Smooth muscle cell (in vitro differentiated cells): Measurements from ENCODE around the gene MYH10. TPM values are rescaled to one million over a fixed set of nuclear protein-coding genes. Genes with fewer than 3 reads are reported as not detected.
A peak's percentile ranks its signal among the peaks of the same experiment; 100 is the strongest.

ENCODE experiments used
- DNase-seq: peaks from one replicate; lab custom pipeline; 2025; ENCODE audit not compliant: unreplicated experiment; lab: John Stamatoyannopoulos, UW
- H2AFZ ChIP-seq: fragments of 200-600 bp; sonication (generic); 2 replicates; pipeline ENCODE4 v1.6.0; 2016; ENCODE audit warnings: antibody characterized with exemption, low read depth, mild to moderate bottlenecking
- H3F3A ChIP-seq: fragments of 200-600 bp; sonication (generic); 2 replicates; pipeline ENCODE4 v1.6.0; 2017; ENCODE audit warnings: antibody characterized with exemption, low read depth
- H3K27ac ChIP-seq: fragments of 200-600 bp; sonication (generic); 2 replicates; pipeline ENCODE4 v1.5.1; 2016; ENCODE audit warnings: low read depth, mild to moderate bottlenecking
- H3K27me3 ChIP-seq: fragments of 200-600 bp; sonication (generic); 2 replicates; pipeline ENCODE4 v1.6.1; 2016; ENCODE audit warnings: low read depth, mild to moderate bottlenecking
- H3K36me3 ChIP-seq: fragments of 200-600 bp; sonication (generic); 2 replicates; pipeline ENCODE4 v1.5.1; 2016; ENCODE audit warnings: low read depth
- H3K4me1 ChIP-seq: fragments of 200-600 bp; sonication (generic); 2 replicates; pipeline ENCODE4 v1.5.1; 2016; ENCODE audit warnings: low read depth
- H3K4me2 ChIP-seq: fragments of 200-600 bp; sonication (generic); 2 replicates; pipeline ENCODE4 v1.6.0; 2016; ENCODE audit warnings: mild to moderate bottlenecking
- H3K4me3 ChIP-seq: fragments of 200-600 bp; sonication (generic); 2 replicates; pipeline ENCODE4 v1.5.1; 2016; ENCODE audit warnings: mild to moderate bottlenecking
- H3K79me2 ChIP-seq: fragments of 200-600 bp; sonication (generic); 2 replicates; pipeline ENCODE4 v1.6.0; 2016; ENCODE audit warnings: low read depth, mild to moderate bottlenecking
- H3K9ac ChIP-seq: fragments of 200-600 bp; sonication (generic); 2 replicates; pipeline ENCODE4 v1.6.0; 2016; ENCODE audit warnings: low read depth
- H3K9me3 ChIP-seq: fragments of 200-600 bp; sonication (generic); replicated peaks from 2 replicates; pipeline ENCODE4 v1.5.1; 2016; ENCODE audit warnings: low read depth
- H4K20me1 ChIP-seq: fragments of 200-600 bp; sonication (generic); 2 replicates; pipeline ENCODE4 v1.6.0; 2016; ENCODE audit warnings: low read depth
- WGBS: methylation state at CpG from one replicate; pipeline ENCODE4 v1.1.7; 2016; ENCODE audit warnings: low lambda C conversion rate; 5-methylcytosine and 5-hydroxymethylcytosine counted together
- polyA plus RNA-seq: library from polyadenylated mRNA; unstranded; fragments of >200 nt; fragmentation: Nextera tagmentation; extraction: Ambion mirVana; gene quantifications from 2 replicates; pipeline ENCODE4 v1.2.1, GENCODE V29; 2016
- total RNA-seq: library from RNA; depleted of rRNA; stranded (reverse); fragments of >200 nt; gene quantifications from 2 replicates; pipeline ENCODE4 v1.2.3, GENCODE V29; 2014
- TF ChIP-seq, protein P1 (sequence below): fragments of 200-600 bp; sonication (generic); IDR thresholded peaks from 2 replicates; pipeline ENCODE4 v1.5.1; 2017; ENCODE audit warnings: borderline replicate concordance, mild to moderate bottlenecking, antibody characterized with exemption; ENCODE audit not compliant: insufficient read depth, poor library complexity, severe bottlenecking

The MYH10 gene
- total and polyA plus RNA-seq, 2 experiments from 2014 or later: 112 to 146 TPM

DNA sequence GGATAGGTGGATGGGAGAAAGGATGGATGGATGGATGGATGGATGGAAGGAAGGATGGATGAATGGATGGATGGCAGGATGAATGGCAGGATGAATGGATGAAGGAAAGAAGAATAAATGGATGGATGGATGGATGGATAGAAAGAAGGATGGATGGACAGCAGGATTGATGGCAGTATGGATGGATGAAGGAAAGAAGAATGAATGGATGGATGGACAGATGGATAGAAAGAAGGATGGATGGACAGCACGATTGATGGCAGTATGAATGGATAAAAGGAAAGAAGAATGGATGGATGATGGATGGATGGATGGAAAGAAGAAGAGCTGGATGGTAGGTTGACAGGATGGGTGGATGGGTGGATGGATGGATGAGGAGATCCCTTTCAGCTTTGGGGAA, 9.2 kb upstream of the MYH10 start:
- Histone ChIP-seq H3K4me2 (no peak overlapping the region), H3K4me1 (no peaks in the 10 kb centered on the region), H2AFZ (no peak overlapping the region), H4K20me1 (no peaks in the 10 kb centered on the region), H3K27me3 (peaks cover 11% of the 10 kb centered on the region), H3K36me3 (no peaks in the 10 kb centered on the region), H3K27ac (no peak overlapping the region), H3K9me3 (no peaks in the 10 kb centered on the region), H3K79me2 (no peaks in the 10 kb centered on the region), H3F3A (no peaks in the 10 kb centered on the region), H3K4me3 (no peak overlapping the region), H3K9ac (no peak overlapping the region)
- WGBS: 85% methylated on average over 1 of the region's 1 CpG
- TF ChIP-seq, protein P1, sequence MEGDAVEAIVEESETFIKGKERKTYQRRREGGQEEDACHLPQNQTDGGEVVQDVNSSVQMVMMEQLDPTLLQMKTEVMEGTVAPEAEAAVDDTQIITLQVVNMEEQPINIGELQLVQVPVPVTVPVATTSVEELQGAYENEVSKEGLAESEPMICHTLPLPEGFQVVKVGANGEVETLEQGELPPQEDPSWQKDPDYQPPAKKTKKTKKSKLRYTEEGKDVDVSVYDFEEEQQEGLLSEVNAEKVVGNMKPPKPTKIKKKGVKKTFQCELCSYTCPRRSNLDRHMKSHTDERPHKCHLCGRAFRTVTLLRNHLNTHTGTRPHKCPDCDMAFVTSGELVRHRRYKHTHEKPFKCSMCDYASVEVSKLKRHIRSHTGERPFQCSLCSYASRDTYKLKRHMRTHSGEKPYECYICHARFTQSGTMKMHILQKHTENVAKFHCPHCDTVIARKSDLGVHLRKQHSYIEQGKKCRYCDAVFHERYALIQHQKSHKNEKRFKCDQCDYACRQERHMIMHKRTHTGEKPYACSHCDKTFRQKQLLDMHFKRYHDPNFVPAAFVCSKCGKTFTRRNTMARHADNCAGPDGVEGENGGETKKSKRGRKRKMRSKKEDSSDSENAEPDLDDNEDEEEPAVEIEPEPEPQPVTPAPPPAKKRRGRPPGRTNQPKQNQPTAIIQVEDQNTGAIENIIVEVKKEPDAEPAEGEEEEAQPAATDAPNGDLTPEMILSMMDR: no peak
- DNase-seq: no peak

DNA sequence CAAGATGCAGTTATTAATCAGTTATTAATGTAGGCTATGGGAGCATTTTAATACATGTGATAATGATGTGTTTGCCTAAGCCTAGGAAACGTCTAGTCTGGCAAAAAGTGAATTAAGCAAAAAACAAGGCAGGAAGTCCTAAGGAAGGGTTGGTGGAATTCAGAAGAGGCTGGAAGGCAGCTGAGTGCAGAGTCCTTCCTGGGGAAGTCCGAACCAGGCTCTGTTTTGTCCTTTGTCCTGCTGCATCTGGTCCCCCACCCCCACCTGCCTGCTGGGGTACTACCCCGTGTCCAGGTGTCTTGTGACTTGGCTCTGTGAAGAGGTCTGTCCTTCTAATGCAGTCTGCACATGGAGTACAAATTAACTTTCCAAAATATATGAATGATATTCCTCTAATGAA, 1.5 kb upstream of the MYH10 start:
- Histone ChIP-seq H3K4me2 (peak overlapping the region; percentile 97), H4K20me1 (peaks cover 20% of the 10 kb centered on the region), H3K4me1 (peaks cover 25% of the 10 kb centered on the region), H3K4me3 (peak overlapping the region; percentile 98), H3K79me2 (peaks cover 33% of the 10 kb centered on the region), H2AFZ (no peak overlapping the region), H3K27ac (no peak overlapping the region), H3K27me3 (no peaks in the 10 kb centered on the region), H3F3A (peaks cover 5% of the 10 kb centered on the region), H3K9me3 (no peaks in the 10 kb centered on the region), H3K36me3 (no peaks in the 10 kb centered on the region), H3K9ac (no peak overlapping the region)
- no peak for DNase-seq
- WGBS: 37% methylated on average over 3 of the region's 3 CpGs
- TF ChIP-seq, protein P1: no peak

DNA sequence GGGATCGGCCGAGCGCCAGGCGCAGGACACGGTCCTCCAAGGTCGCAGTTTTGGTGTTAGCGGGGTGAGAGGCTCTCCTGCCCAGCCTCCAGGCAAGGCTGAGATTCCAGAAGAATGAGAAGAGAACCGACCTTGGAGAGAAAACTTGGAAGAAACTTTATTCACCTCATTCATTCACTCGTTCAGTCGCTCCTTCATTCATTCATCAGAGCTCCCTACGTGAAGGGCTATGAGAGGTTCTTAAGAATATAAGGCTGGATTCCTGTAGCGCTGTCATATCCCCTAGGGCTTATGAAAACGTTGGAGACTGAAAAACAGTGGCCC, 991 bp upstream of the MYH10 start:
- H3F3A ChIP-seq: peaks cover 5% of the 10 kb centered on the region
- 2% methylated on average over 13 of the region's 13 CpGs for WGBS
- H3K79me2 ChIP-seq: peaks cover 39% of the 10 kb centered on the region
- TF ChIP-seq, protein P1: no peak
- DNase-seq: no peak
- H3K27ac ChIP-seq: peak overlapping the region; percentile 86
- H3K36me3 ChIP-seq: no peaks in the 10 kb centered on the region
- H3K9me3 ChIP-seq: no peaks in the 10 kb centered on the region
- H3K4me3 ChIP-seq: peak overlapping the region; percentile 98
- peak overlapping the region; percentile 92 for H2AFZ ChIP-seq
- H3K4me1 ChIP-seq: peaks cover 25% of the 10 kb centered on the region
- H3K9ac ChIP-seq: peak overlapping the region; percentile 84
- peaks cover 25% of the 10 kb centered on the region for H4K20me1 ChIP-seq
- no peaks in the 10 kb centered on the region for H3K27me3 ChIP-seq
- H3K4me2 ChIP-seq: peak overlapping the region; percentile 97

DNA sequence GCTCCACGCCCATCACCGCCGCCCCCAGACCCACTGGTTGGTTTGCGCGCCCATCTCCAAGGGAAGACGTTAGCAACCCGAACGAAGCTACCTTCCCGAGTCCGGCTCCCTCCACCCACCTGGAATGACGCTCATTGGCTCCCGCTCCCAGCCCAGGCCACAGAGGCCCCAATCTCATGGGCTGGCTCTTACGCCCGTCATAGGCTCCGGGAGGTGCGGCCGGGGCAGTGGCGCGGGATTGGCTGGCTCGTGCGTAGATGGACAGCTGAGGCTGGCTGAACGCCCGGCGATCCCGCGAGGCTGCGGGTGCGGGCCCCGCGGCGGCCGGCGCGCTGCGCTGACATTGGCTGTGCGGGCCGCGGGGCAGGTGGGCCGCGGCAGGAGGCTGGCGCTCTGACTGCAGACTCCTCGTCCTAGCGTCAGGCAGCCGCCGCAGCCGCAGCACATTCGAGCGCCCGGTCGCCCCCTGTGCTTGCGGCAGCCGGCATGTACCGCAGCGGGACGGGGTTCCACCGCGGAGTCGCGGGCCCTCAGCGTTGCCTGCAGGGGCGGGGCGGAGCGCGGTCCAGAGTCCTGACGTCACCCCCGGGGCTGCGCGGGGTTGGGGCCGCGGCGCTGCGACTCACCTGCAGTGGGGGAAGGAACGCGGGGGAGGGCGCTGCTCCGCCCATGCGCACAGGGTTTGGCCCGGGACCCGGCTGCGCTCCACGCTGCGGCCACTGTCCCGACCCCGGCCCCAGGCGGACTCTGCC, 453 bp upstream of the MYH10 start:
- Histone ChIP-seq H4K20me1 (peaks cover 30% of the 10 kb centered on the region), H3K36me3 (no peaks in the 10 kb centered on the region), H3K9ac (peak overlapping the region; percentile 84), H3K27ac (peak overlapping the region; percentile 86), H3K4me2 (peak overlapping the region; percentile 97), H3K4me3 (peak overlapping the region; percentile 98), H3K4me1 (peaks cover 25% of the 10 kb centered on the region), H3F3A (peaks cover 5% of the 10 kb centered on the region), H3K9me3 (no peaks in the 10 kb centered on the region), H2AFZ (peak overlapping the region; percentile 92), H3K27me3 (no peaks in the 10 kb centered on the region), H3K79me2 (peaks cover 44% of the 10 kb centered on the region)
- WGBS: under 1% methylated on average over 72 of the region's 85 CpGs
- peak; percentile 89 for DNase-seq
- TF ChIP-seq, protein P1: no peak
